DOHH2 (cell line): Measurements from ENCODE around the gene SRF.

ENCODE experiments used
- CTCF ChIP-seq: fragments of 200-600 bp; sonication (generic); IDR thresholded peaks from one replicate; pipeline ENCODE4 v1.5.1; 2014; ENCODE audit warnings: antibody characterized with exemption, mild to moderate bottlenecking, low read depth, low read length; ENCODE audit not compliant: poor library complexity, severe bottlenecking
- EZH2phosphoT487 ChIP-seq: fragments of 200-600 bp; sonication (generic); IDR thresholded peaks from 2 replicates; pipeline ENCODE4 v1.6.1; 2017; ENCODE audit warnings: borderline replicate concordance, mild to moderate bottlenecking, antibody characterized with exemption, low read length, moderate library complexity, mixed read lengths

- TF ChIP-seq CTCF (no peak), EZH2phosphoT487 (no peak)
These were observed 46.0 kb upstream of the SRF start for GRCh38 chr6:43125119-43125518.
